Ramos (cell line): Measurements from ENCODE around the gene DIPK1B.

Source experiments
- in situ Hi-C: fragments of 300-500 bp; cut with MboI; formaldehyde crosslinking; loops from one replicate; pipeline ENCODE4 v1.14.3; 2022; ENCODE audit warnings: low sequenced_read_pairs; ENCODE audit not compliant: unreplicated experiment

The DIPK1B gene

DNA sequence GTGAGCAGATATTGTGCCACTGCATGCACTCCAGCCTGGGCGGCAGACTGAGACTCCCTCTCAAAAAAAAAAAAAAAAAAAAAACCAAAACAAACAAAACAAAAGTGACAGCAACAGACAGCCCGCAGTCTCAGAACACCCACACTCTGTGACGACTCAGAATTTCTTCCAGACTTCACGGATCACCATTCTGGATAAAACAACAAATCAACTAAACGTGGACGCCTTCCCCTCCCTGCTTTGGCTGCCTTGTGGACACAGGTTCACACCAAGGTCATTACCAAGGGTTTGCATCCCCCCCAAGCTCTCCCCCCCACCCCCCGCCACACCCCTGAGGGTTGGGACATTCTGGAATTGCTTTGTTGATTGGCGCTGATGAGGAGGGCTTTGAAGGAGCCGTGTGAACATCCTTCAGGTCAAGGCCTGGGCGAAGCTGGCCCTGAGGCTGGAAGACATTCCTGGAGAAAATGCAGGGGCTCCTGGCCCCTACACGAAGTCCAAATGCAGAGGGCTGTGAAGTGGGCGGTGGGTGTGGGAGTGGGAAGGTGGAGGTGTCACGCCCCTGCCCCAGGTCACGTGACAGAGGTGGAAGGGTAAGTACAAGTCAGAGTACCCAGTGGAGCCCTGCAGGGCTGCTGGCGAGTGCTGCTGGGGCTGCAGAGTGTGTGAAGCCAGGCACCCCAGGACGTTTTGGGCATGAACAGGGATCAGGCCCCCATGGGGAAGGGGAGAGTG, 20.2 kb downstream of the DIPK1B start:
- in situ Hi-C loops = no loop called here

DNA sequence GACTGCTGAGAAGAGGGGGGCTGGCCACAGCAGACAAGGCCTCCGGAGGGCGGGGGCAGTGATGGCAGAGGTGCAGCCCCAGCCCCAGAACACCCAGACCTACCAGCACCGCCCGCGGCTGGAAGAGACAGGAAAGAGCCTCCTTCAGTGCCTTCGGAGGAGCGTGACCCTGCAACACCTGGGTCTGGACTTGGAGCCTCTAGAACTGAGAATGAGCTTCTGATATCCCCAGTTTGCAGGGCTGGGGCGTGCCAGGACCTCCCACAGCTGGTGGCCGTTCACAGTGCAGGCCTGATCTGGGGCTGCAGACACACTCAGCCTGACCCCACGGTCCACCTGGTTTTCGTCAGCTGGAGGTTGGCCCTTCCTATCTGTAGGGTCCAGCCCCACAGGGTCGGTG, 21.2 kb downstream of the DIPK1B start:
- in situ Hi-C loops = no loop called here

- in situ Hi-C loops = no loop called here
These were observed 22.6 kb downstream of the DIPK1B start for GRCh38 chr9:136734837-136735496.

DNA sequence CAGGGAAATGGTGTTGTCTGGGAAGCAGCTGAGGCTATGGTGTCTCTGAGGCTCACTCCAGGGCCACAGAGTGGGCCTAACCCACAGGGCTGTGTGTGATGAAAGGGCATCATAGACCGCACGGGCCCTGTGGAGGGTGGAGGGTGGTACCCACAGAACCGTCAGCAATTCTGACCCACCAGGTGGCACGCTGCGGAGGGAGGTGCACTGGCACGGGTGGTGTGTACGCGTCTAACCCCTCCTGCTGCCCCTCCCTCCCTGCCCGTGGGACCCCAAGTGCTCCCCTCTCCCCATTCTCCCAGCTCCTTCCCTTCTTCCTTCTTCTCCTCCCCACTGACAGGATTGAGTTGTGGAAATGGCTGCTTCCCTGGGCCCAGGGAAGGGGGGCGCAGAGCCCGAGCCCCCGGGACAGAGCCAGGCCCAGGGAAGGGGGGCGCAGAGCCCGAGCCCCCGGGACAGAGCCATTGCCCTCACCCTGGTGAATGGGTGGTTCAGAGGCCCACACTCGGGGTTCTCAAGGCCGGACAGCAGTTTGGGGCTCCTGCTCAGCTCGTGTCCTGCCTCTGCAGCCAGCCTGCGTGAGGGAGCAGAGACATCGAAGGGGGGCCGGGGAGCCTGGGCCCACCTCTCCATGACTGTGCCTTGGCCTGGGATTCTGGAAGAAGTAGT, 23.6 kb downstream of the DIPK1B start:
- in situ Hi-C loops = no loop called here

GRCh38 chr9:136738960-136739359, 26.6 kb downstream of the DIPK1B start:
- in situ Hi-C loops = no loop called here

- in situ Hi-C loops = no loop called here
These were observed 27.1 kb downstream of the DIPK1B start for GRCh38 chr9:136739509-136739908.

DNA sequence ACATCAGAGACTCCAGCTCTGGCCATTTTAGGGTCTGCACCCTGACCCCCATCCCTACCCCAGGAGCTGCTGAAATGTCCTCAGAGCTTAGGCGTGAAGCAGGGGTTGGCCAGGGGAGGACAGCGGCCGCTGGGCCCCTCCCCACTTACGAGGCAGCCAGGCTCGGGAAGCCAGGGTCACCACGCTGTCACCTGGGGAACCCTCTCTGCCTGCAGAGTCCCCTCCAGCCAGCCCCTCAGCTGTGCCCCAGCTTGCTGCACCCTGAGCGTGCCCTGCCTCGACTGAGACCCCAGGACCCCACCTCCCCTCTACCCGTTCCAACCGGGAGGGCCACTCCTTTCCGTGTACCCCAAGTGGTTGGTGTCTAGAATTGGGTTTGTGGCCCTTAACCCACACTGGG, 27.7 kb downstream of the DIPK1B start:
- in situ Hi-C loops = no loop called here

GRCh38 chr9:136740491-136740890, 28.1 kb downstream of the DIPK1B start:
- in situ Hi-C loops = no loop called here

DNA sequence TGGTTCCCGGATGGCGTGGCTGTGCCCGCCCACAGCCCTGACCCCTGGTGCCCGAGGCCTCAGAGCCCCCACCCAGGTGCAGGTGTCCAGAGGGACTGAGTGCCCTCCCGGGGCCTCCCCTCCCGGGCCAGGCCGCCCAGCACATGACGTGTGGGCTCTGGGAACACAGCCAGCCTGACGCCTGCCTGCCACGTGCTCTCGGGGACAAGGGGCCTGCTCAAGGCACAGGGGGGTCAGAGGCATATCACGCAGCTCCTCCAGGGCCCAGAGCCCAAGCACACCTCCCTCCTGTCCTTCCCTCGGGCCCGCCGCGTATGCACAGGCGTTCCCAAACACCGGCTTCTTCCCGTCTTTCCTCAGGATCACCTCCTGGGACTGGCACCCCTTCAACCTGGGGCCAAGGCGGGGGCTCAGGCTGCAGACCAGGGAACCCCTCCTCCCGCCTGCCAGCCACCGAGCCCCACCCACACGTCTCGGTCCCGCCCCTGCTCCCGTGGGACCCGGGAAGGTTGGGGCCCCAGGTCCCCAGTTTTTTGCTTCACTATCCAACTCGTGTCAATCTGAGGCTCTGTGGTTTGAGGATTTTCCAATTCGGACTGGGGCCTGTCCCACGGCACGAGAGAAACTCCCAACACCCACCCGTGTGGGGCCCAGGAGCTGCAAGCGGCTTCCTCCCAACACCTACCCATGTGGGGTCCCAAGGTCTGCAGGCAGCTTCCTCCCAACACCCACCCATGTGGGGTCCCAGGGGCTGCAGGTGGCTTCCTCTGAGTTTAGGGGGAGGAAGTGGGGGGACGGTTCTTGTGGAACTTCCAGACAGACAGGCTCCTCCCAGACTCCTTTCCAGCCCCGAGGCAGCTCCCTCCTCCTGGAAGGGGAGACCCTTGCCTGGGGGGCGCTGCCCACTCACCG, 28.9 kb downstream of the DIPK1B start:
- in situ Hi-C loops = no loop called here

DNA sequence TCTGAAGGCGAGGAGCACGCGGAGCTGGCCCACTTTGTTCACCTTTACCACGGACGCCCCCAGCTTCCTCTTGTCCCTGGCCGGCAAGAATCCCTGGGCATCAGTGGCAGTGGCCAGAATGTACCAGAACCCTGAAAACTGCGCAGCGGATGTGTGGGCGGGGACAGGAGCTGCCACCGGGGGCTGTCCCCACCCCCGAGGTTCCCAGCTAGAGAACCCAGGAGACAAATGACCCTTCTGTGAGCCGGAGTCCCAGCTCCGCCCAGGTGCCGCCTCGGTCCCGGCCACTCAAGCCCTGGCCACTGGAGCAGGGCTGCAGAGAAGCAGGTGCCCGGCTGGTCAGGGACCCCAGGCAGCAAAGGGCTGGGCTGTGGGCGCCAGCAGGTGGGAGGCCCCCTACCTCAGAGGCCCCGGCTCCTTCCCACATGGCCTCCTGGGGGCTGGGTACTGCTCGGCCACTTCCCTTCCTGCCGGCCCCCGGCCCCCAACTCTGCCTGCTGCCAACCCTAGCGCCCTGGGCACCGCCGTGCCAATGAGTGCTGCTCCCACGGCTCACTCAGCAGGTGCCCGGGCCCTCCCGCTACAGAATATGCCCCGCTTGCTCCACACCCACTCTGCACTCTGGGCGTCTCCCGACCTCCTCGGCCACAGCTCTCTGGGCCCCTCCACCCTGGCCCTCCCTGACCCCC, 29.7 kb downstream of the DIPK1B start:
- in situ Hi-C loops = no loop called here

DNA sequence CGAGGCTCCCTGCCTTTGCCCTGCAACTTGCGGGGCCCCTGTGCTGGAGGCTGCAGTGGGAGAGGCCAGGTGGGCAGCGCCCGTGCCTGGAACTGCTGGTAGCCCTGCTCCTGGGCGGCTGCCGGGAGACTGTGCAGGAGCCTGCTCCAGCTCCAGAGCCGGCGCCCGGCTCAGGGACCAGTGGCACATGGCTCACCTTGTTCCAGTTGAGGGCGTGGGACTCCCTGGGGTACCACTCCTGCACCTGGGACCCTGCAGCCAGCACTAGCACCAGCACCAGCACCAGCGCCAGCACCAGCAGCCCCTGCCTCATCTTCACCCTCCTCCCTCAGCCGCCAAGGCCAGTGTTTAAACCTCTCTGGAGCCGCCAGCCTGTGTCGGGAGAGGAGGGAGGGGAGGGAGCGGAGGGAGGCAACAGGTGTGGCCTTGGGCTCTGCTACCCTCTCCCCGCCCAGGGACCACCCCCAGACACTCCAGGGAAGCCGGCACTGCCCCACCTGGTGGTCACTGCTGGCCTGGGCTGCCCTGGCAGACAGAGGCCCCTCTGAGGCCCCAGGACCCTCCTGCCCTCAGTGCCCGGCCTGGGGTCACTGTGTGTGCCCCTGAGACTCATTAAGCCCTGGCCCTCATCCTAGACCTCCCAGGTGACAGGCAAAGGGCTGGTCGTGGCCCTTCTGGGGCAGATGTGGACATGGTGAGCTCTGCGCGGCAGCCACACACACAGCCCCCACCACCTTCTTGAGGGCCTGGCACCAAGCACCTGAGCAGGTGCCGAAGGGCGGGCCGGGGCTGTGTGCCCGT, 30.4 kb downstream of the DIPK1B start, which contains the start of gene LCN10:
LCN10 (minus strand) TSS at position 350 of the 801 bp plus-strand sequence; CDS start at position 313, 37 bp downstream.
- in situ Hi-C loops = no loop called here

GRCh38 chr9:136743639-136744211, 31.4 kb downstream of the DIPK1B start:
- in situ Hi-C loops = no loop called here

- in situ Hi-C loops = no loop called here
These were observed 32.4 kb downstream of the DIPK1B start for GRCh38 chr9:136744773-136745172.

DNA sequence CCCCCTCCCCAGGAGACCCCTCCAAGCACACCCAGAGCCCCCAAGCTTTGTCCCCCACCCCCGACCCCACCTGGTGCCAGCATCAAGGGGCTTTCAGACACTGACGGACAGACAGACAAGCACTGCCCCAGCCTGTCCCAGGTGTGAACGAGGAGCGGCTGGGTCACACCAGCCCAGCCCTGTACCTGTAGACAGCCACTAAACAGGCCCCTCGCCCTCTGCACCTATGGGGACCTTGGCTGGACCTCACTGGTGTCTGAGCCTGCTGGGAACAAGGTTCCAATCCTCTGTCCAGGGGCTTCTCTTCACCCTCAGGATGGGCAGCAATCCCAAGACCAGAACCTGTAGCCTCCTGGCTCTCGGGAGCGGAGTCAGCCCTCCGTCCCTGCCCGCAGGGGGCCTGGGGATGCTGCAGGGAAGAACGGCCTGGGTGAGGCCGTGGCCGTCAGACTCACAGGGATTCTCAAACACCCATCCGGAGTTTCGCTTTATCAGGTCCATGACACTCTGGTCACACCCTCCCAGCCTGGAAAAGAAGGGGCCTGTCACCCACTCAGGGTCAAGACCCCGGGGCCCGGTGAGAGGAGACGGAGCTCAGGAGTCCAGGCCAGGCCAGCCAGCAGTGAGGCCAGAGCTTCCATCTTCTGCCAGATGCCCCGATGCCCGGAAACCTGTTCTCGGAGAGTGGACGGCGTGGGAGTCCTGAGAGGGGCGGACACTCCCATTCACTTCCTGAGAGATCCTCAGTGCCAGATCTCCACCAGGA, 33.2 kb downstream of the DIPK1B start:
- in situ Hi-C loops = no loop called here

DNA sequence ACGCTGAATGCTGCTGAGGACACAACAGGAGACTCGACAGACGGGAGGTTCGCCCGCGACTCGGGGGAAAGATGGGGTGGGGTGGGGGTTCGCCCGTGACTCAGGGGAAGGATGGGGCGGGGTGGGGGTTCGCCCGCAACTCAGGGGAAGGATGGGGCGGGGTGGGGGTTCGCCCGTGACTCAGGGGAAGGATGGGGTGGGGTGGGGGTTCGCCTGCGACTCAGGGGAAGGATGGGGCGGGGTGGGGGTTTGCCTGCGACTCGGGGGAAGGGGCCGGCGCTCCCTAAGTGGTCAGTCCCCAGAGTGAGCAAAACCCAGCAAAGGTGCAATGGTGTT, 33.8 kb downstream of the DIPK1B start:
- in situ Hi-C loops = no loop called here

DNA sequence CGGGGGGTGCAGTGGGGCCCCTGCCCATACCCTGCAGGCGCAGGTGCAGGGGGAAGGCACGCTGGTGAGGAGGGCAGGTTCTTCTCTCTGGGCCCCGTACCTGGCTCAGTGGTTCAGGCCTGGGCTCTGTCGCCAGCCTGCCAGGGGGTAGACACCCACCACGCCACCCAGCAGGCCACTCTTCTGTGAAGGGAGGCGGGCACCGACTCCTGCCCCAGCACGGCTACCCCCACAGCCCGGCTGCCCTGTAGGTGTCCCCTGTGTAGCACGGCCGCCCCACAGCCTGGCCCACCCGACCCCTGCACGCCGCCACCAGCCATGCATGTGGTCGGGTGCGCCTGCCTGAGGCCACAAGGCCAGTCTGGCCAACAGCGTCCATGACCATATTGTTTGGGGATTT, 34.2 kb downstream of the DIPK1B start:
- in situ Hi-C loops = no loop called here

- in situ Hi-C loops = no loop called here
These were observed 35.0 kb downstream of the DIPK1B start for GRCh38 chr9:136747161-136748060.
